ENCODE measurements around the gene GSE1. TPM values are rescaled to one million over a fixed set of nuclear protein-coding genes. Genes with fewer than 3 reads are reported as not detected.

The GSE1 gene
- polyA plus RNA-seq, 3 donors from 2014 or later, result 0.15 to 9.4 (median 2.9) TPM

DNA sequence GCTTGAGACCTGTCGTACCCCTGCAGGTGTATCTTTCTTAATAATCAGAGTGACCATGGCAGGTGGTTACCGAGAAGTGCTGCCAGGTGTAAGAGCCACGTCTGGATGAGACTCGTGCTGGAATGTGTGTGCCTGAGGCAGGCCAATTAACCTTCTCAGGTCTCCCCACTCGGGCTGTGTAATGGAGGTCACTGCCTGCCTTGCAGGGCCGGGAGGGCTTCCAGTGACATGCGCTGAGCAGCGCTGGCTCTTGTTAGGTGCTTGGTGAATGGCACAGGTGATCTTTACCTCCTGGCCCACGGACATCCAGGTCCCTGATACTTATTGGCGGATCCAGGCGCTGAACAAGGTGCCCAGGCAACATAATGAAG, 4.6 kb upstream of the GSE1 start:
- Mint-ChIP-seq H3K9me3 (no peaks in the 10 kb centered on the region), H3K4me3 (peak overlapping the region in 3 of 5 donors; percentile 12 to 28 (median 27)), H3K27me3 (ENCODE audit: low read depth in 3 of 3) (peaks cover 19 to 27% (median 25%) of the 10 kb centered on the region in 3 donors), H3K36me3 (no peaks in the 10 kb centered on the region), H3K27ac (peak overlapping the region; percentile 63 to 92 (median 70)), H3K4me1 (peaks cover 66 to 67% of the 10 kb centered on the region in 2 donors)
- DNase-seq, result no peak

DNA sequence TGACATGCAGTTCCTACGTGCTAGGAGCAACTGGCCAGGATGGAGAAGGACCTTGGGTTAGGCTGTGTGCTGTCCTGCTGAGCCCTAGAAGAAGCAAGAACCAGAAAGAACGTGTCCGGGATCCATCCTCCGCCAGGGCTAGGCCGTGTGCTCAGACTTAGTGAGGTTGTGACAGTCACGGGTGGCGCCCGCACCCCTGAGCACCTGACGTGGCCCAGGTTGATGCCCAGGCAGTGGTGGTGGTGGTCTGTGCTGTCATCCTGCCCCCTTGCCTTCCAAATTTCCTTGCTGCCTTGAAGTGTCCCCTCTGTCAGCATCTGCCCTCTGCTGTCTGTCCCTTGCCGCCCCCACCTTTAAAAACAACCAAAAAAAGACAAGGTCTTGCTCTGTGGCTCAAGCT, 4.2 kb upstream of the GSE1 start:
- Mint-ChIP-seq H3K27ac (peak overlapping the region; percentile 63 to 92 (median 82)), H3K4me3 (peak overlapping the region in 4 of 5 donors; percentile 27 to 87 (median 56)), H3K36me3 (no peaks in the 10 kb centered on the region), H3K4me1 (peaks cover 63 to 67% of the 10 kb centered on the region in 2 donors), H3K9me3 (no peaks in the 10 kb centered on the region), H3K27me3 (ENCODE audit: low read depth in 3 of 3) (peaks cover 19 to 27% (median 25%) of the 10 kb centered on the region in 3 donors)
- DNase-seq, result no peak

DNA sequence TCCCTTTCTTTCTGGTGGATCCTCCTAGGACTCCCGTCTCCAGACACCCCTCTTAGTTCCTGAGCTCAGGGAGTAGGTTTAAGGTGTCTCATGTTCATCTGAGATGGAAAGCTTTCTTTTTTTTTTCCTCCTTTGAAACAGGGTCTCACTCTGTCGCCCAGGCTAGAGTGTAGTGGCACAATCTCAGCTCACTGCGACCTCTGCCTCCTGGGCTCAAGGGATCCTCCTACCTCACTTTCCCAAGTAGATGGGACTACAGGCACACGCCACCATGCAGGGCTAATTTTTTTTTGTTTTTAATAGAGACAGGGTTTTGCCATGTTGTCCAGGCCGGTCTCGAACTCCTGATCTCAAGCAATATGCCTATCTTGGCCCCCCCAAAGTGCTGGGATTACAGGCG, 3.6 kb upstream of the GSE1 start:
- Mint-ChIP-seq H3K4me1 (peaks cover 57 to 65% of the 10 kb centered on the region in 2 donors), H3K27ac (peak overlapping the region; percentile 64 to 92 (median 83)), H3K9me3 (no peaks in the 10 kb centered on the region), H3K36me3 (no peaks in the 10 kb centered on the region), H3K27me3 (ENCODE audit: low read depth in 3 of 3) (peaks cover 19 to 27% (median 25%) of the 10 kb centered on the region in 3 donors), H3K4me3 (peak overlapping the region; percentile 79 to 88 (median 87))
- DNase-seq, result no peak

DNA sequence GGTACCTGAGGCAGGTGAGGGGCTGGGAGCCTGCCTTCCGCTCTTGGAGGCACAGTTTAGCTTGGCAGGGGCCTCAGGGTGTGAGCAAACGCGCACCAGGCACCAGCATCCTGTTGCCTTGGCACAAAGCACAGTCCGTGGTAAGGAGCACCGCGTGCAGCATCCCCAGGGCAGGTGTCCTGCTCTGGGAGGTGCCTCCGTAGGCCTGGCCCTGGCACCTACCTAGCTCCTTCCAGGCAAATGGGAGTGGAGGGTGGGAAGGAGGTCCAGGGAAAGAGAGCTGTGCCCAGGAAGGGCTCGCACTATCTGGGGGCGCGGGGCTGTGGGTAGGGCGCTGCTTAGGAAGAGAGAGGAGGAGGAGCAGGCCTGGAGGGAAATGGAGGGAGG, 3.1 kb upstream of the GSE1 start:
- Mint-ChIP-seq H3K27me3 (ENCODE audit: low read depth in 3 of 3) (peaks cover 19 to 24% (median 21%) of the 10 kb centered on the region in 3 donors), H3K36me3 (no peaks in the 10 kb centered on the region), H3K4me1 (peaks cover 56 to 64% of the 10 kb centered on the region in 2 donors), H3K9me3 (no peaks in the 10 kb centered on the region), H3K27ac (peak overlapping the region; percentile 64 to 92 (median 83)), H3K4me3 (peak overlapping the region; percentile 79 to 88 (median 87))
- no peak for DNase-seq

DNA sequence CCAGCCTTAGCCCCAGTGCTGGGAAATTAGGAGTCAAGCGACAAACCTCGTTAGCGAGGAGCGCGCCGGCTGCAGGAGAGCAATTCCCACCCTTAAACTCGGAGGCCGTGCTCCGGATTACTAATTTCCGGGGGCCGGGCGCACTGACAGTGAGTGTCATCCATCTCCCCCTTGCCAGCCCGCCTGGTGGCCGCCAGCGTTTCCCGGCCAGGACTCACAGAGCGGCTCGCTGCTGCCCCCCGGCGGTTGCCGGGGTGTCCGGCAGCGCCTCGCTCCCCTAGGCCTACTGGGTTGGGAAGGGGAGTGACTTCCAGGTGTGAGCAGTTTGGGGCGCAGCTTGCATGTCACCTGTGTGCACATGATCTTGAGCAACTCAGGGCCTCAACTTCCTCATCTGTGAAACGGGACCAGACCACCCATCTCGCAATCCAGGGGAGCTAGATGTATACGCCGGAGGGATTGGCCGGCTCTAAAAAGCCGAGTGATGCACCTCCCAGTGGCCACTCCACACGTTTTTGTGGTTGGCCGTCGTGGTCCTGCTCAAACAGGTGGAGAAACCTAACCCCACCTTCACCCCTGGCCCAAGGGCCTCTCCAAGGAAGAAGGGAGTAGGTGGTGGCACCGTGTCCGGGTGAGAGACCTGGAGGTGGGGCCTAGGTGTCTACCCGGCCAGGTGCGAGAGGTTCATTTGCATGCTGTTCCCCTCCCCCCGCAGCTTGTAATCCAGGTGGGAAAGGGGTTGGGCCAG, 2.5 kb upstream of the GSE1 start:
- H3K36me3 Mint-ChIP-seq, result no peaks in the 10 kb centered on the region
- DNase-seq, result peak; percentile 89 to 90 (median 90)
- peak overlapping the region; percentile 79 to 88 (median 87) for H3K4me3 Mint-ChIP-seq
- H3K27ac Mint-ChIP-seq, result peak overlapping the region; percentile 66 to 92 (median 85)
- peaks cover 56 to 63% of the 10 kb centered on the region in 2 donors for H3K4me1 Mint-ChIP-seq
- H3K9me3 Mint-ChIP-seq, result no peaks in the 10 kb centered on the region
- H3K27me3 Mint-ChIP-seq (ENCODE audit: low read depth in 3 of 3), result peaks cover 15 to 18% (median 18%) of the 10 kb centered on the region in 3 donors

DNA sequence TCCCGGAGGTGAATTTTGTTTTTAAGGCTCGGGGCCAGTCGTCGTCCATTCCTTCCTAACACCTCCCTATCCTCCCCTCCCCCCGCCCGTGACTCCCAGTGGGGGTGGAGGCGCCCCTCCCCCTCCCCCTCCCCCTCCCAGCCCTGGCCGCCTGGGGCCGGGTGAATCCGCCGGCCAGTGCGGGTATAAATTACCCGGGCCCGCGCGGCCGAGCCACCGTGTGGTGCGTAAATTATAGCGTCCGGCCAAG, 2.0 kb upstream of the GSE1 start:
- peak overlapping the region; percentile 79 to 88 (median 87) for H3K4me3 Mint-ChIP-seq
- H3K4me1 Mint-ChIP-seq, result peaks cover 56 to 63% of the 10 kb centered on the region in 2 donors
- peak overlapping the region in 1 of 6 donors; percentile 79 for H3K27ac Mint-ChIP-seq
- no peaks in the 10 kb centered on the region for H3K36me3 Mint-ChIP-seq
- H3K9me3 Mint-ChIP-seq, result no peaks in the 10 kb centered on the region
- no peak for DNase-seq
- peaks cover 13 to 17% (median 16%) of the 10 kb centered on the region in 3 donors for H3K27me3 Mint-ChIP-seq (ENCODE audit: low read depth in 3 of 3)

DNA sequence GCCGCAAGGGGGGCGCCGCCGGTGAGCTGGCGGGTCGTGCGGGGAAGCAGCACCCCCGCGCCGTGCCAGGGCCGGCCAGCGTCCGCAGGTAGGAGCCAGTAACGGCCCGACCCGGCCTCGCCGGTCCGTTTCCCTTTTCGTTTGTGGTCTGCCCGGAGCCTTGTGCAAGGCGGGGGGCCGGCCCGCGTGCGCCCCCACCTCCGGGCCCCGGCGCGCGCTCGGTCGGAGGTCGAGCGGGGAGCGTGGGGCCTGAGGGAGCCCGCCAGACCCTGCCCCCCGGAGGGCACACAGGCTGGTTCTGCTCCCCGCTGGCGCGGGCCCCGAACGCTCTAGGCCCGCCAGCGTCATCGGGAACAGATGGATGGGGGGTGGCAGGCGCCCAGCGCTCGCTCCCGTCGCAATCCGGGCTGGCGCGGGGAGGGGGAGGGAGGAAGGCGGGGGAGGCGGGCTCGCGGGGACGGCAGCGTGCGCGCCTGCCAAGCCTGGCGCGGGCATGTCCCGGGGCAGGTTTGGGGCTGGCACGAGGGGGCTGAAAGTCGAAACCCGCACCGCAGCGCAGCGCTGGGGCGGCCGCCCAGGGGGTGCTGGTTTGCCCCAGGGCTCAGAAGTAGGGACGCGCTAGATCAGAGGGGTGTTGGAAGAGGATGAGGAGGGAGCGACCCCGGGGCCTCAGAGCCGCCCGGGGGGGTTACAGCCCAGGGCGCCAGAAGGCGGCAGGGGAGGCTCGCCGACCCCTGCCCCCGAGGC, 1.5 kb upstream of the GSE1 start:
- H3K9me3 Mint-ChIP-seq, result no peaks in the 10 kb centered on the region
- DNase-seq, result peak; percentile 29 to 32 (median 30)
- H3K4me1 Mint-ChIP-seq, result peaks cover 58 to 64% of the 10 kb centered on the region in 2 donors
- no peak overlapping the region for H3K27ac Mint-ChIP-seq
- peak overlapping the region; percentile 30 to 55 (median 50) for H3K4me3 Mint-ChIP-seq
- peaks cover 11 to 19% (median 17%) of the 10 kb centered on the region in 3 donors for H3K27me3 Mint-ChIP-seq (ENCODE audit: low read depth in 3 of 3)
- no peaks in the 10 kb centered on the region for H3K36me3 Mint-ChIP-seq

DNA sequence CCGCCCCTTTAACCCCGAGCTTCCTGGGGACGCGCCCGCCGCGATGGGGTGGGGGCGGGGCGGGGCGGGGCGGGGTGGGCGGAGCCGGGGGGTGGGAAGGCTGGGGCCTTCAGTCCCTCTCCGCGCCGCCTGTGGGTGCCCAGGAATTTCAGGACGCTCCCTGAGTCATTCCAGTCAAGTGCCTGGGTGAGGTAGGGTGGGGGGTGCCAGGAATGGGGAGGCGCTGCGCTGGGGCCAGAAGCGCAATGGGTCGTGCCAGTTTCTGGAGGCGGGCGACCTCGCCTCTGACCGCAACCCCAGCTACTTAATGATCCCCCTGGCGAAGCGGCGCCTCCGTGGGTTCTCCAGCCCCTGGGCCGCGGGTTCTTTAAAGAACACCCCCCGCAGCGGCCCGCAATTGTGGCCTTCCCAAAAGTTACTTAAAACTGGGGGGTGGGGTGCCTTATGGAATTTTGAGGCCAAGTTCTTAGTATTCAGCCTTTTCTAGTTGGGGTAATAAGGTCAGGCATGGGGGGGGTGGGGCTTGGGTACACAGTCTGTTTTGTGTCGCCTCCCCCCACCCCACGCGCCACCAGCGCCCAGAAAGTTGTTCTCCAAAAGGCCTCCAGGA, 826 bp upstream of the GSE1 start:
- no peaks in the 10 kb centered on the region for H3K9me3 Mint-ChIP-seq
- H3K4me1 Mint-ChIP-seq, result peaks cover 59 to 67% of the 10 kb centered on the region in 2 donors
- peak overlapping the region; percentile 64 to 73 (median 70) for H3K4me3 Mint-ChIP-seq

DNA sequence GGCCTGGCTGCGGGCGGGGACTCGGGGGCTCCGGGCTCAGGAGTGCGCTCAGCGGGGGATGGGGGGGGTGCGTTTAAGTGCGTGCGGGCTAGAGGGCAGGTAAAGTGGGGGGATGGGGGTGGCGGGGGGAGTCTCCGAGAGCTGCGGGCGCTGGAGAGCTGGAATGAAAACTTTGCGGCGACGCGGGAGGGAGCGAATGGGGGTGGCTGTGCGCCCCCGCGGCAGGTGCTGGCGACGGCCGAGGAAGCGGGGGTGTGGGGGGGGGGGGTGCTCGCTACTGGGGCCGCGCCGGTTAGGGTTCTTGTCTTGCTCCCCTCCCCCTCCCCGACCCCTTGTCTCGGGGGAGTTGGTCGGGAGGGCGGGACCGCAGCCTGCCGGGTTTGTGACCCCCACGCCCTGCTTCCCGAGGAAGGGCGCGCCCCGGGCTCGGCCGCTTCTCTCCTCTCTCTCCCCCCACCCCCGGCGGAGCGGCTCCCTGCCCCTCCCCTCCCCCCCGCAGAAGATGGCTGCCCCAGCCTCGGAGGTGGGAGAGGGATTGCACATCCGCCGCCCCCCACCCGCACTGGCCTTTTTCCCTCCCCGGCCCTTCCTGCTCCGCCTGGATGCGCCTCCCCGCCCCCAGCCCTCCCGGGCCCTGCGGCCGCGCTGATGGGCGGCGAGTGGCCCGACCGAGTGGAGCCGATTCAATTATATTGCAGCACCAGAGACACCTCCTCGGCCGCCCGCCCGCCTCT, 649 bp downstream of the GSE1 start:
- Mint-ChIP-seq H3K36me3 (no peaks in the 10 kb centered on the region), H3K4me1 (peaks cover 57 to 66% of the 10 kb centered on the region in 2 donors)

More for the DNA sequence above, 826 bp upstream of the GSE1 start:
- Mint-ChIP-seq H3K27me3 (ENCODE audit: low read depth in 3 of 3) (peaks cover 9 to 22% (median 17%) of the 10 kb centered on the region in 3 donors), H3K36me3 (no peaks in the 10 kb centered on the region), H3K27ac (peak overlapping the region in 5 of 6 donors; percentile 20 to 60 (median 37))
- DNase-seq, result peak; percentile 24 to 36 (median 26)

DNA sequence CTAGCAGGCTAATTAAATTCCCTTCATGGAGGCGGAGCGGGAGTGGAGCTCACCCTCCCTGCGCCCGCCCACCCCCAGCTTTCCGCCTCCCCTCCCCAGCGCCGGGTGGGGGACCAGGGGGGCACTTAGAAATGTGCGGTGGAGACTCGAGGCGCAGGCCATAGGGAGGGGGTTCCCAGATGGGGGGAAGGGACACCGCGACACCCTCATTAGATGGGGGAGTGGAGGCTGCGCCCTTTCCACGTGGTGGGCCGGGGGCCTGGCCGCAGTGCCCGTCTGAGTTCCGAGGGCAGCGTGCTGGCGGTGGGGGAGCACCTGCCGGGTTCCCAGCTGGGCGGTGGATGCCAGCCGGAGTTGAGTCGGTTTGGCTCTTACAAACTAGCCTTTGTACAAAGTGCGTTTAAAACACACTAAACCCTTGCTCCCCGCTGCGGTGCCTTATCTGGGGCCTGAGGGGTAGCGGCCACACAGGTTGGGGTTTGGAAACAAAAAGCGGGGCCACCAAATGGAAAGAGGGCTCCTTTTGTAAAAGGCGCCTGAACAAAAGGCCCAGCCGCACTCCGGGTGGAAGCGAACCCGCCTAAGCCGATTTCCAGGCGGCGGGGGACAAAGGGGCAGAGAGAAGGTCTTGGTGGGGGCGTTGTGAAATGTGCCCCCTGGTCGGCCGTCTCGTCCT, 1.4 kb downstream of the GSE1 start:
- no peak for DNase-seq
- Mint-ChIP-seq H3K4me3 (peak overlapping the region; percentile 36 to 54 (median 49)), H3K4me1 (peaks cover 57 to 65% of the 10 kb centered on the region in 2 donors), H3K36me3 (no peaks in the 10 kb centered on the region), H3K27me3 (ENCODE audit: low read depth in 3 of 3) (peaks cover 6 to 22% (median 13%) of the 10 kb centered on the region in 3 donors), H3K27ac (peak overlapping the region in 1 of 6 donors; percentile 87), H3K9me3 (no peaks in the 10 kb centered on the region)

More for the DNA sequence above, 649 bp downstream of the GSE1 start:
- Mint-ChIP-seq H3K27ac (no peak overlapping the region), H3K27me3 (ENCODE audit: low read depth in 3 of 3) (peaks cover 8 to 22% (median 17%) of the 10 kb centered on the region in 3 donors), H3K9me3 (no peaks in the 10 kb centered on the region), H3K4me3 (peak overlapping the region in 3 of 5 donors; percentile 36 to 71 (median 57))
- DNase-seq, result no peak

DNA sequence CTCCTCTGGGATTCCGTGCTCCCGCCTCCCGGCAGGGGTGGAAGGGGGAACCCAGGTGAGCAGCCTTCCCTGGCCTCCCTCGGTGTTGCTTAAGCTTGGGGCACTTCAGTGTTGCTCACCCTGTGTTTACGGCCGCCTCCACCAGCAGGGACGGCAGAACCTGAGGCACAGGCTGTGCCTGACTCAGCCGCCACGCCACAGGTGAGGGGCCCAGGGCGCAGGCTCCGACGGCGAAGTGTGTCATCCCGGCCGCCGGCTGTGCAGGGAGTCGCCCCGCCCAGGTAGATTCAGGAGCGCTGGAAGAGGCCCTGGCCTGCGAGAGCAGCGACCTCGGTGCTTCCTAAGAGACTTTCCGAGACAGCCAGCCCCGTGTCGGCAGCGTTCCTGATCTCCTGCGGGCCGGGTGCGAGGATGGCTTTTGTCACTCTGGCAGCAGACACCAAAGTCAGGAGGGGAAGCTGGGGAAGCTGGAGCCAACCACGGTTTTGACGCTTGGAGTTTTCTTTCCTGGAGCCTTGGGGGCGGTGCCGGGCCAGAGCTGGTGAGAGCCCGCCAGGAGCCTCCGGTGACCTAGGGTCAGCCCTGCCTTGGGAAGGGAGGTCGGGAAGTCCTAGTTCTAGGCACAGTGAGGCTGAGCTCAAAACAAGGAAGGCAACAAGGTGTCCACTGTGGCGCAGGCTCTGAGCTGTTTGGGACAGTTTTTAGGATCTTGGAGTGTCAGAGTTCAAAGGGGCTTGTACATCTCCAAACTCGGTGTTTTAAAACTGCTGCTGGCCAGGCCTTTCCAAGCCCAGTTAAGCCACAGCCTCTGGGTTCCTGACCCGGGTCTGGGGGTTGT, 2.1 kb downstream of the GSE1 start:
- Mint-ChIP-seq H3K4me1 (peaks cover 54 to 59% of the 10 kb centered on the region in 2 donors), H3K27ac (peak overlapping the region in 5 of 6 donors; percentile 82 to 94 (median 87)), H3K9me3 (no peaks in the 10 kb centered on the region), H3K36me3 (no peaks in the 10 kb centered on the region), H3K27me3 (ENCODE audit: low read depth in 3 of 3) (peaks cover 6 to 22% (median 9%) of the 10 kb centered on the region in 3 donors), H3K4me3 (peak overlapping the region; percentile 77 to 83 (median 80))
- no peak for DNase-seq
